Activated CD8-positive, alpha-beta T cell treated with anti-CD3 and anti-CD28 coated beads, Interleukin-2, amount 10 ng/mL, durations not matched to agents 7 days and 5 days (primary cell): ENCODE results near the gene BZW1. TPM values are rescaled to one million over a fixed set of nuclear protein-coding genes. Genes with fewer than 3 reads are reported as not detected.

ENCODE experiments used
- ATAC-seq: fragments of 150-1000 bp; cut with Tn5 transposase; one replicate; pipeline ENCODE4 v1.10.0; 2021; ENCODE audit warnings: moderate library complexity
- CTCF ChIA-PET: fragments of 350-600 bp; sonication (Branson Sonifier 250); formaldehyde crosslinking; loops from one replicate; lab custom pipeline; 2021; ENCODE audit warnings: antibody characterized with exemption; lab: Charles Lee
- POLR2A ChIA-PET: fragments of 350-600 bp; sonication (Branson Sonifier 250); formaldehyde crosslinking; loops from one replicate; lab custom pipeline; 2021; ENCODE audit warnings: antibody characterized with exemption; lab: Charles Lee
- DNase-seq: peaks from one replicate; pipeline ENCODE4 v3.0.0-alpha.2; 2020
- H3K27ac Mint-ChIP-seq: one replicate; pipeline ENCODE4 v1.8.0; 2021; ENCODE audit warnings: mild to moderate bottlenecking, mixed read lengths
- H3K27me3 Mint-ChIP-seq: one replicate; pipeline ENCODE4 v1.8.0; 2021; ENCODE audit warnings: low read depth, mixed read lengths
- H3K36me3 Mint-ChIP-seq: one replicate; pipeline ENCODE4 v1.8.0; 2021; ENCODE audit warnings: low read depth, mixed read lengths
- H3K4me1 Mint-ChIP-seq: one replicate; pipeline ENCODE4 v1.8.0; 2021; ENCODE audit warnings: low read depth, mixed read lengths
- H3K4me3 Mint-ChIP-seq: one replicate; pipeline ENCODE4 v1.8.0; 2021; ENCODE audit warnings: mild to moderate bottlenecking, mixed read lengths
- H3K9me3 Mint-ChIP-seq: one replicate; pipeline ENCODE4 v1.8.0; 2022; ENCODE audit warnings: mixed read lengths; ENCODE audit not compliant: insufficient read depth
- total RNA-seq, 2 experiments: library from RNA; stranded (reverse); gene quantifications; one replicate each; pipeline ENCODE4 v1.2.3, GENCODE V29; 2021

The BZW1 gene
- total RNA-seq, 2 experiments from 2014 or later: 276 to 304 TPM

DNA sequence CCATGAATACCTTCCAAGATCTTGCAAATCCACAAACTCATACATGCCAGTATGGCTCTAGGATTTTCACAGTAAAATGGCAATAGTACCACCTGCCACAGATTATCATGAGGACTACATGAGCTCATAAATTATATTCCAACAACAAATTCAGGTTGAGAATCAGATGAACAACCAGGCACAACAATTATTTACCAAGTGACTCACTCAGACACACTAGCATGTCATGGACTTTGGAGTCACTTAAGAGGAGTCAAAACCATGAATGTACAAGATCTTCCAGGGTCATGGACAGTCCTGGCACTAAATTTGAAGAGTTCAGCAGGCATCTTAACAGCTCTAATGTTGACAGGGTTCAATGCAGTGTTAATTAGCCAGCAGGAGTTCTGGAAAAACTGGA is 34.4 kb upstream of the BZW1 start:
- no peak for ATAC-seq

DNA sequence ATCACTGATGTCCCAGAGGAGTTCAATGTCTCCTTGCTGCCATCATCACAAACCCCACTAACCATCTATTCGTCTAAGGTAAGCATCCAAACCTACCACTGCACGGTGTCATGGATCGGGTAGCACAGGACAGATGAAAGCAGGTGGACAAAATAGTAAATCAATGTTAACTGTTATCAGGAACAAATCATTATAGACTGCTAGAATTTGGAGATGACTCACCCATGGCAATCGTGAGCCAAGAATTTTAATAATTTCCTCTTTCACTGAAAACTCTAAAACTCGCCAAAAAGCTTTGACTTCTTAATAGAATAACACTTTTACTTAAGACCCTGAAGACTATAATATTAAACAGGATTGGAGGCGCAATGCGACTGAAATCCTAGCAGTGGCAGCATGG is 33.7 kb upstream of the BZW1 start:
- CTCF ChIA-PET: no interaction called here
- POLR2A ChIA-PET: no interaction called here
- no peaks in the 10 kb centered on the region for H3K36me3 Mint-ChIP-seq
- ATAC-seq (no peak), DNase-seq (no peak)
- no peaks in the 10 kb centered on the region for H3K4me1 Mint-ChIP-seq
- H3K9me3 Mint-ChIP-seq: no peaks in the 10 kb centered on the region
- H3K27ac Mint-ChIP-seq: no peak overlapping the region
- peaks cover 3% of the 10 kb centered on the region for H3K27me3 Mint-ChIP-seq
- H3K4me3 Mint-ChIP-seq: no peak overlapping the region

More for the DNA sequence above, 34.4 kb upstream of the BZW1 start:
- DNase-seq: no peak
- Mint-ChIP-seq H3K4me3 (no peak overlapping the region), H3K27me3 (peaks cover 3% of the 10 kb centered on the region), H3K36me3 (peaks cover 2% of the 10 kb centered on the region), H3K9me3 (no peaks in the 10 kb centered on the region), H3K27ac (no peak overlapping the region), H3K4me1 (peaks cover 2% of the 10 kb centered on the region)
- CTCF ChIA-PET: no interaction called here
- POLR2A ChIA-PET: interaction anchor here (1.0 kb wide), 1 partner anchor 12 kb away, joined by 3 read pairs; no protein-coding TSS in a partner anchor

DNA sequence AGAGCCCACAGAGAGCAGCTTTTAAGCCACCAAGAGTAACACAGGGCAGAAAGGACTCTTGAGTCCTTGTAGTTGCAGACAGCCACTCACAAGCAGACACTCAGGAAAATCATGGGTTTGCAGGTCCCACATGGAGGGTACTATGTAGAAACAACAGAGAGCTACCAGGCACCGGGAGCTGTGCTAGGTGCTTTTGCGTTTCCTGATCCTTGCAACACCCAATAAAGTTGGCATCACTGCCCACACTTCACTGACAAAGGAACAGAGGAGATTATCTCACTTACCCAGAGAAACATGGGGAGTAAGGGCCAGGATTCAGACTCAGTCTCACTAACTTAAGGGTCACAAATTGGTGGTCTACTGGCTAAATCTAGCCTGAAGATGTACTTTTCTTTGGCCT is 32.5 kb upstream of the BZW1 start:
- H3K9me3 Mint-ChIP-seq: no peaks in the 10 kb centered on the region
- no peak for ATAC-seq
- H3K4me1 Mint-ChIP-seq: no peaks in the 10 kb centered on the region
- H3K27ac Mint-ChIP-seq: no peak overlapping the region
- H3K36me3 Mint-ChIP-seq: no peaks in the 10 kb centered on the region
- POLR2A ChIA-PET: no interaction called here
- H3K4me3 Mint-ChIP-seq: no peak overlapping the region
- no peak for DNase-seq
- peaks cover 3% of the 10 kb centered on the region for H3K27me3 Mint-ChIP-seq
- CTCF ChIA-PET: no interaction called here

DNA sequence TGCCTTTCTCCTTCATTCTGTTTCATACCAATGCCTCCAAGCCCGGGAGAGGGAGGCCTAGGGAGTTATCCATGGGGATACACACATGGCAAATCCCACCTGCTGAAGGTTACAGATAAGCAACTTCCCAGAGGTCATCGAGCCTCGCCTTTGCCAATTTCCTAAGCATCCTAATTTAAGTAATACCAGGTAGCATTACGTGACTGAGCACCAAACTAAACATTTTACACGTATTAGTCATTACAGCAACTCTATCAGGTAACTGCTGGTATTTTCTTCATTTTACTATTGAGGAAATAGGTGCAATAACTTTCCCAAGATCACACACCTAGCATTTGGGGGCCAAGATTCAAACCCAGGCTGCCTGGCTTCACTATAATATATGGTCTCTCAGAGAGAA is 30.1 kb upstream of the BZW1 start:
- Mint-ChIP-seq H3K27me3 (peaks cover 3% of the 10 kb centered on the region), H3K9me3 (no peaks in the 10 kb centered on the region), H3K27ac (no peak overlapping the region), H3K36me3 (no peaks in the 10 kb centered on the region), H3K4me3 (no peak overlapping the region), H3K4me1 (no peaks in the 10 kb centered on the region)
- no peak for DNase-seq
- CTCF ChIA-PET: no interaction called here
- POLR2A ChIA-PET: no interaction called here
- ATAC-seq: no peak

DNA sequence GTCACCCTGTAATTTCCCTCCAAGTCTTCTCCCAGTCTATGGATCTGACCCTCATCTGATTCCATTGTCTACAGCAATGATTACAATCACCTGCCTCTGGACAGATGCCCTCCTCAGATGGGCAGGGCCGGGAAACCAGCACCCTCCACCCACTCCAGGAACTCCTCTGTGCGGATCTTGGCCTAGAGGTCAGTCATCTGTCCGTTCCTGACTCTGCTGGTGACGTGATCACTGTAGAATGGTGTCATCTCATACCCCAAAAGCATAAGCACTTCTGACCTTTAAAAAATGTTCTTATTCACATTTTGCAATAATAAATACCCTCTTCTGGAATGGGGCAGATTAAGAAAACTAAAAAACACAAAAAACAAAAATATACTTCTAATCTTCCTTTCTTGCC is 29.5 kb upstream of the BZW1 start:
- ChIA-PET CTCF (no interaction called here), POLR2A (no interaction called here)
- Mint-ChIP-seq H3K27me3 (peaks cover 3% of the 10 kb centered on the region), H3K27ac (no peak overlapping the region), H3K36me3 (no peaks in the 10 kb centered on the region), H3K4me1 (peaks cover 4% of the 10 kb centered on the region), H3K9me3 (no peaks in the 10 kb centered on the region), H3K4me3 (no peak overlapping the region)
- ATAC-seq (no peak), DNase-seq (no peak)

DNA sequence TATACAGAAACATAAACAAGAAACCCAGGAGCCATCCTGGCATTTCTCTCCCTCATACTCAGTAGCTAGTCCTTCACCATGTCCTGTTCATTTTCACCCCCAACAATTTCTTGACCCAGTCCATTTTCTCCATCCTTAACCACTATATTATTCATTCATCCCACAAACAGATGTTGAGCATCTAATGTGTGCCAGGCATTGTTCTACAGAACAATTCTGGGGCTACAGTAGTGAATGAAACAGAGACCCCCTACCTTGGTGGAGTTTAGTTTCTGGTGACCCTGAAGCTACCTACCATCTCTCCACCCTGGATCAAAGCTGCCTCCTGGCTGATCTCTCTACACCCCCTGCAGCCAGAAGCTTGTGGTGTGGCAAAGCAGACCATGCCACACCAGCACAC is 27.5 kb upstream of the BZW1 start:
- Mint-ChIP-seq H3K27ac (no peak overlapping the region), H3K4me1 (peaks cover 11% of the 10 kb centered on the region), H3K4me3 (no peak overlapping the region), H3K27me3 (peaks cover 3% of the 10 kb centered on the region), H3K36me3 (no peaks in the 10 kb centered on the region), H3K9me3 (no peaks in the 10 kb centered on the region)
- CTCF ChIA-PET: no interaction called here
- DNase-seq: no peak
- POLR2A ChIA-PET: no interaction called here
- no peak for ATAC-seq

DNA sequence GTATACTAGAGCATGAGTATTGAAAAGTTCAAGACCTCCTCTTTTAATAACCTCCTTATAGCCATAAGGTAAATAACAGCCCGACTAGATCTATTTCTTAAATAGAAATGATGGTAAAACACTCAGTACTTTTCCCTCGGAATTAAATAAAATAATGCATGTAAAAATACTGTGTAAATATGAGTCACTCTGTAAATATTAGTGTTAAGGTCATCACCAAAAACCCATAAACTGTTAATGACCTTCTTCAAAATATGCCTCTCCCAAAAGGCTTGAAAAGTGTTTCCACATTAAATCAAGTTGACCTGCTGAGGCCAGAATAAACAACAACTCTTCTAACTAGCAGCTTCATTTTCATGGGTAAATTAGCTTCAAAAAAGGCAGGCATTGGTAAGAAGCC is 25.3 kb upstream of the BZW1 start:
- no peak for DNase-seq
- H3K27me3 Mint-ChIP-seq: peaks cover 3% of the 10 kb centered on the region
- no peaks in the 10 kb centered on the region for H3K36me3 Mint-ChIP-seq
- no peaks in the 10 kb centered on the region for H3K9me3 Mint-ChIP-seq
- ATAC-seq: no peak
- H3K27ac Mint-ChIP-seq: no peak overlapping the region
- H3K4me3 Mint-ChIP-seq: no peak overlapping the region
- POLR2A ChIA-PET: no interaction called here
- peaks cover 11% of the 10 kb centered on the region for H3K4me1 Mint-ChIP-seq
- CTCF ChIA-PET: no interaction called here

DNA sequence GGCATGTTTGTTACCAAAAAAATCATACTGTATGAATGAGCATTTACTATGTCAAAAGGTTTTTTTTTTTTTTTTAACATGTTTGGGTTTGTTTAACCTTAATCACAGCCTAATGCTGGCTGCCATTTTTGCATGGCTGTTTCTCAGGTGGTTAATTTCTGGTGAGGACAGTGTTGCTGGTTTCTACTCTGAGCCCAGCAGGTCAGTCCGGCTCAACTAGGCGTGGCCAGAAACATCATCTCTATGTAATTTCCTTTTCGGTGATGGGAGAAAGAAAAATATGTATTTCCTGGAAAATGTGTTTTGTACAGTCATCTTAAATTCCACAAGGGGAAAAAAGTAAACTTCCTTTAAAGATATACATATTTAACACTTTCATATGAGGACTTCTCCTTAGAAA is 24.9 kb upstream of the BZW1 start:
- H3K4me1 Mint-ChIP-seq: peaks cover 11% of the 10 kb centered on the region
- ChIA-PET POLR2A (no interaction called here), CTCF (no interaction called here)
- ATAC-seq (no peak), DNase-seq (no peak)
- peaks cover 3% of the 10 kb centered on the region for H3K27me3 Mint-ChIP-seq
- no peak overlapping the region for H3K4me3 Mint-ChIP-seq
- H3K9me3 Mint-ChIP-seq: no peaks in the 10 kb centered on the region
- H3K27ac Mint-ChIP-seq: no peak overlapping the region
- no peaks in the 10 kb centered on the region for H3K36me3 Mint-ChIP-seq

DNA sequence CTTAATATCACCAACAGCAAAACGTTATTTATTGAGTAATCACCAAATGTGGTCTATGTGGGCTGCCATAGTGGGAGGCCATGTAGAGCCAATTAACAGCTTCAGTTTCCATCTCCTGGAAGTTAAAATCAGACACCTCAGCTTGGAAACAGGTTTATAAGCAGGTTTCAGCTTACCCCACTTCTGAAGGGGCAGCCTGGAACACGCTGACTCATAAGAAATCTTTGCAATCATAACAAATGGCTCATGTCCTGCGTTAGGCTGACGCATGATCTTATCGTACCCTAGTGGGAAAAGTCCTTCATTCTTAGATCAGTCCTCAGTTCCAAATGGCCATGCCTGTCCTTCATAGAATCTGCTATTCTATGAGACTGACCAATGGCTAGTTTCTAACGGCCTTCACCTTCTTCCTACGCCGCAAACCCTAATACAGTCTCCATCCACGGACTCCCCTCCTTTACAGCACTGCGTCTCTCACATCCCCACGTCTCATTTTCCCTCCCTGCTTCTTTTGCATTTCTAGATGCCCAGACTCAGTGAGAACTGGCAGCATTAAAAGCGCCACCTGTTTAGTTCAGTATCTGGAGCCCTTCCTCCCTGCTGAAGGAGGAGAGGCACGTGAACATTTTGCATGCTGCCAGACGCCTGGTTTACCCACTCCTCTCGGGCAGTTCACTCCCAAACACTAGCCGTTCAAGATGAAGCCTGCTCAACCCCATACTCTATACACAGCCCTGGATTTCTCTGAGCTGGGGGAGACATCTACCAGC is 24.2 kb upstream of the BZW1 start:
- Mint-ChIP-seq H3K36me3 (no peaks in the 10 kb centered on the region), H3K27me3 (peaks cover 3% of the 10 kb centered on the region), H3K27ac (no peak overlapping the region), H3K4me3 (no peak overlapping the region), H3K4me1 (peaks cover 11% of the 10 kb centered on the region), H3K9me3 (no peaks in the 10 kb centered on the region)
- ChIA-PET CTCF (no interaction called here), POLR2A (no interaction called here)
- ATAC-seq: no peak
- no peak for DNase-seq

DNA sequence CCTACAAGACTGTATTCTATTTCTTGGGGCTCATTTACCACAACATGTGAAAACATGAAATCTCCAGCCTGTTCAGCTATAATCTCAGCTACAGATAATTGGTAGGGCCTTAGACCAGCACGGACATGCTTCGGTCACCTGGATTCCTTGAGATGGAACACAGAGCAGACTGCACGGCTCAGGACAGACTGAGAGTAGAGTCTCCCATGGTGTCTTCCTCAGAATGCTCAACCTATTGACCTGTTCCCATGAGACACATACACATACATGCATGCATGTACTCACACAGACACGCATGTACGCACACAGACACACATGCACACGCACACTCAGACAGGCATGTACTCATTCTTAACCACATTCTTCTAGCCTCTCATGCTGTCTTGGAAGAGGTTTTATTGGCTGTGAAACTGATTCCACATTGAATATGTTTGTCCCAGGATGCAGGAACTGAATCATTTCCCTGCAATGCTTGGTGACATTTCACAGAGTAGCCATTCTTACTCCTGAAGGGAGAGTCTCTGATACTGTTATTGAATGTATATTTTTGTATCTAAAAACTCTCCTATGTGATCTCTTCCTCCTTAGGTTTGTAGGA is 23.5 kb upstream of the BZW1 start:
- POLR2A ChIA-PET: no interaction called here
- H3K4me3 Mint-ChIP-seq: no peak overlapping the region
- no peaks in the 10 kb centered on the region for H3K9me3 Mint-ChIP-seq
- peaks cover 3% of the 10 kb centered on the region for H3K27me3 Mint-ChIP-seq
- no peak overlapping the region for H3K27ac Mint-ChIP-seq
- ATAC-seq: no peak
- CTCF ChIA-PET: no interaction called here
- no peaks in the 10 kb centered on the region for H3K36me3 Mint-ChIP-seq
- H3K4me1 Mint-ChIP-seq: peaks cover 11% of the 10 kb centered on the region
- DNase-seq: no peak

DNA sequence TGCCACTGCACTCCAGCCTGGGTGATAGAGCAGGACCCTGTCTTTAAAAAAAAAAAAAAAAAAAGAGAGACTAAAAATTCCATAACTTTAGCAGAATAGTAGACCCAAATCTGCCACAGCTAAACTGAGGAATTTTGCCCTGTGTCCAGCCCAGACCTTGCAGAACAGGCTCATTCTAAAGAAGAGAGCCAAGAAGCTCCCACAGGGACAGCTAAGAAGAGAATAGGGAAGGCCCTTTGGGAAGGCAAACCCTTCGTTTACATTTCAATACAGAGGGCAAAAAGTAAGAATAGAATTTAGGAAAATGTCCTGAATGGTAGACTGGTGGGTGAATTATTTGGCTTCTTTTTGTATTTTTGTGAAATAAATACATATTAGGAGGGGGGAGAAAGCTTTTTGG is 21.5 kb upstream of the BZW1 start:
- no peak overlapping the region for H3K4me3 Mint-ChIP-seq
- ATAC-seq (no peak), DNase-seq (no peak)
- no peaks in the 10 kb centered on the region for H3K9me3 Mint-ChIP-seq
- ChIA-PET POLR2A (no interaction called here), CTCF (no interaction called here)
- peaks cover 9% of the 10 kb centered on the region for H3K27me3 Mint-ChIP-seq
- peaks cover 11% of the 10 kb centered on the region for H3K4me1 Mint-ChIP-seq
- no peak overlapping the region for H3K27ac Mint-ChIP-seq
- H3K36me3 Mint-ChIP-seq: no peaks in the 10 kb centered on the region

DNA sequence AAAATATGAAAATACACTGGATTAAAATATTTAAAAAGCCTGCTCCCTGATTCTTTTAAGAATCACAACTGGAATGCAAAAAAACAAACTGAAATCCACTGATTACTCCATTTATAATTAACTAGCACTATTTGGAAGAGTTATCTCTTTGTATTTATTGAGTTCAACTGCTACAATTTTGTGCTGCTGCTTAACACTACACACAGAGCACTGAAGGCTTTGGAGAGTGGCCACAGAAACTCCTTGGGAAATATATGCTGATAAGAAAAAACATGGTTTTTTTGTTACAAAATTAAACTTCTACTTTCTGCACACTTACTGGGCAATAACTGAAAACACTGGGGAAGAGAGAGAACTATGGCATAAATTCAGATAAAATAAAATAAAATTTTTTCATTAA is 19.8 kb upstream of the BZW1 start:
- no peak overlapping the region for H3K4me3 Mint-ChIP-seq
- no peak for ATAC-seq
- POLR2A ChIA-PET: no interaction called here
- H3K4me1 Mint-ChIP-seq: peaks cover 9% of the 10 kb centered on the region
- no peak overlapping the region for H3K27ac Mint-ChIP-seq
- H3K36me3 Mint-ChIP-seq: no peaks in the 10 kb centered on the region
- no peaks in the 10 kb centered on the region for H3K9me3 Mint-ChIP-seq
- CTCF ChIA-PET: no interaction called here
- peaks cover 9% of the 10 kb centered on the region for H3K27me3 Mint-ChIP-seq
- DNase-seq: no peak
